ENCODE results near the gene C16orf92.

DNA sequence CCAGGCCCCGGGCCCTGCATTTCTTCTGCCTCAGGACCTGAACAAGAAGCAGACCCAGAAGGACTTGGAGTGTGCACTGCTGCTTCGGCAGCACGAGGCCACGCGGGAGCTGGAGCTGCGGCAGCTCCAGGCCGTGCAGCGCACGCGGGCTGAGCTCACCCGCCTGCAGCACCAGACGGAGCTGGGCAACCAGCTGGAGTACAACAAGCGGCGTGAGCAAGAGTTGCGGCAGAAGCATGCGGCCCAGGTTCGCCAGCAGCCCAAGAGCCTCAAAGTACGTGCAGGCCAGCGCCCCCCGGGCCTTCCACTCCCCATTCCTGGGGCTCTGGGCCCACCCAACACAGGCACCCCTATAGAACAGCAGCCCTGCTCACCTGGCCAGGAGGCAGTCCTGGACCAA is 36.8 kb upstream of the C16orf92 start:
- TF ChIP-seq FOXA1 (IDR thresholded peaks at IDR 0.05) (no peak), HDGF (IDR thresholded peaks at IDR 0.05; ENCODE audit: borderline replicate concordance) (no peak), SP1 (IDR thresholded peaks at IDR 0.05) (no peak), FOXM1 (IDR thresholded peaks at IDR 0.05; ENCODE audit: borderline replicate concordance) (no peak)

All from HEK293T (cell line).